Ishikawa (cell line): ENCODE data around the gene SLC49A3.

Source experiments
- CEBPB ChIP-seq: IDR thresholded peaks from 2 replicates; pipeline ENCODE4 v1.6.1; 2012
- CREB1 ChIP-seq: IDR thresholded peaks from 2 replicates; pipeline ENCODE4 v1.6.1; 2012; ENCODE audit warnings: low read depth
- EGR1 ChIP-seq: IDR thresholded peaks from 2 replicates; pipeline ENCODE4 v1.6.1; 2012
- EP300 ChIP-seq: IDR thresholded peaks from 2 replicates; pipeline ENCODE4 v1.6.1; 2012; ENCODE audit warnings: borderline replicate concordance
- FOXM1 ChIP-seq: IDR thresholded peaks from 2 replicates; pipeline ENCODE4 v1.6.1; 2012; ENCODE audit warnings: low read depth, borderline replicate concordance
- NFIC ChIP-seq: IDR thresholded peaks from 2 replicates; pipeline ENCODE4 v1.6.1; 2012
- RAD21 ChIP-seq: IDR thresholded peaks from 2 replicates; pipeline ENCODE4 v1.6.1; 2012; ENCODE audit warnings: low read depth
- TAF1 ChIP-seq: IDR thresholded peaks from 2 replicates; pipeline ENCODE4 v1.6.1; 2012; ENCODE audit warnings: low read depth, mild to moderate bottlenecking
- TCF12 ChIP-seq: IDR thresholded peaks from 2 replicates; pipeline ENCODE4 v1.6.1; 2012; ENCODE audit warnings: low read depth
- TEAD4 ChIP-seq: IDR thresholded peaks from 2 replicates; pipeline ENCODE4 v1.6.1; 2012
- USF1 ChIP-seq: IDR thresholded peaks from 2 replicates; pipeline ENCODE4 v1.6.1; 2012
- YY1 ChIP-seq: IDR thresholded peaks from 2 replicates; pipeline ENCODE4 v1.6.1; 2012; ENCODE audit warnings: low read depth
- TF ChIP-seq, protein P1 (sequence below): IDR thresholded peaks from 2 replicates; pipeline ENCODE4 v1.6.1; 2012
- TF ChIP-seq, protein P2 (sequence below): IDR thresholded peaks from 2 replicates; pipeline ENCODE4 v1.6.1; 2012; ENCODE audit warnings: low read depth, mild to moderate bottlenecking

DNA sequence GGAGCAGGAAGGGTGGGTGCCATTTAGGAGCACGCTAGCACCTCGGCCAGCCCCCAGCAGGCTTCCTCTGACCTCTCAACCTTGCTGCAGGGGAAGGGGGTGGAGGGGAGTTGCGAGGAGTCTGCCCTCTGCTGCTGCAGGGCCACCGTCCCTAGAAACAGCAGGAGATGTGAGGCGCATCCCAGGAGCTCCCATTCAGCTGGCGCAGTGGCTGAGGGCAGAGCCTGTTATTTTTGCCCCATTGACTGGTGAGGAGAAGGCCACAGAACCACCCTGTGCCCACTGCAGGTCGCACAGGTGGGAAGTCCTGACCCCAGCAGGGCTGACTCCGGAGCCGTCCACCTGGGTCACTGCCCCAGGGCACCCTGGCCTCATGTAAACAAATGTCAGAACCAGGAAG is 55.5 kb downstream of the SLC49A3 start:
- TF ChIP-seq, protein P1, sequence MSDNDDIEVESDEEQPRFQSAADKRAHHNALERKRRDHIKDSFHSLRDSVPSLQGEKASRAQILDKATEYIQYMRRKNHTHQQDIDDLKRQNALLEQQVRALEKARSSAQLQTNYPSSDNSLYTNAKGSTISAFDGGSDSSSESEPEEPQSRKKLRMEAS = no peak
- no peak for TF ChIP-seq FOXM1
- TF ChIP-seq EP300 = no peak
- no peak for TF ChIP-seq RAD21
- TF ChIP-seq NFIC = no peak
- no peak for TF ChIP-seq USF1
- no peak for TF ChIP-seq CEBPB
- TF ChIP-seq, protein P2, sequence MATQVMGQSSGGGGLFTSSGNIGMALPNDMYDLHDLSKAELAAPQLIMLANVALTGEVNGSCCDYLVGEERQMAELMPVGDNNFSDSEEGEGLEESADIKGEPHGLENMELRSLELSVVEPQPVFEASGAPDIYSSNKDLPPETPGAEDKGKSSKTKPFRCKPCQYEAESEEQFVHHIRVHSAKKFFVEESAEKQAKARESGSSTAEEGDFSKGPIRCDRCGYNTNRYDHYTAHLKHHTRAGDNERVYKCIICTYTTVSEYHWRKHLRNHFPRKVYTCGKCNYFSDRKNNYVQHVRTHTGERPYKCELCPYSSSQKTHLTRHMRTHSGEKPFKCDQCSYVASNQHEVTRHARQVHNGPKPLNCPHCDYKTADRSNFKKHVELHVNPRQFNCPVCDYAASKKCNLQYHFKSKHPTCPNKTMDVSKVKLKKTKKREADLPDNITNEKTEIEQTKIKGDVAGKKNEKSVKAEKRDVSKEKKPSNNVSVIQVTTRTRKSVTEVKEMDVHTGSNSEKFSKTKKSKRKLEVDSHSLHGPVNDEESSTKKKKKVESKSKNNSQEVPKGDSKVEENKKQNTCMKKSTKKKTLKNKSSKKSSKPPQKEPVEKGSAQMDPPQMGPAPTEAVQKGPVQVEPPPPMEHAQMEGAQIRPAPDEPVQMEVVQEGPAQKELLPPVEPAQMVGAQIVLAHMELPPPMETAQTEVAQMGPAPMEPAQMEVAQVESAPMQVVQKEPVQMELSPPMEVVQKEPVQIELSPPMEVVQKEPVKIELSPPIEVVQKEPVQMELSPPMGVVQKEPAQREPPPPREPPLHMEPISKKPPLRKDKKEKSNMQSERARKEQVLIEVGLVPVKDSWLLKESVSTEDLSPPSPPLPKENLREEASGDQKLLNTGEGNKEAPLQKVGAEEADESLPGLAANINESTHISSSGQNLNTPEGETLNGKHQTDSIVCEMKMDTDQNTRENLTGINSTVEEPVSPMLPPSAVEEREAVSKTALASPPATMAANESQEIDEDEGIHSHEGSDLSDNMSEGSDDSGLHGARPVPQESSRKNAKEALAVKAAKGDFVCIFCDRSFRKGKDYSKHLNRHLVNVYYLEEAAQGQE = no peak
- no peak for TF ChIP-seq EGR1
- no peak for TF ChIP-seq TAF1
- no peak for TF ChIP-seq CREB1
- TF ChIP-seq YY1 = no peak
- no peak for TF ChIP-seq TEAD4
- TF ChIP-seq TCF12 = no peak
